HG03060 (cell line): ENCODE measurements around the gene ZEB1.
"Not testable (repeated sequence)": the region's sequence is repeated elsewhere in the genome, so short reads cannot be mapped to it uniquely, and the experiment has no call there.

Experiments used
- ATAC-seq: cut with Tn5 transposase; IDR thresholded peaks from one replicate; pipeline ENCODE4 v1.9.1; 2021; ENCODE audit warnings: low read depth, moderate number of reproducible peaks; ENCODE audit not compliant: unreplicated experiment

The ZEB1 gene

GRCh38 chr10:31413325-31413724 is 94.3 kb downstream of the ZEB1 start:
- ATAC-seq: no peak

GRCh38 chr10:31418481-31418880 is 99.5 kb downstream of the ZEB1 start:
- ATAC-seq: no peak

GRCh38 chr10:31419394-31420063 is 100.5 kb downstream of the ZEB1 start:
- ATAC-seq: no peak

GRCh38 chr10:31421322-31421721 is 102.3 kb downstream of the ZEB1 start:
- no peak for ATAC-seq

- no peak for ATAC-seq
These were observed 103.6 kb downstream of the ZEB1 start for GRCh38 chr10:31422634-31423033.

GRCh38 chr10:31424473-31424872 is 105.5 kb downstream of the ZEB1 start:
- no peak for ATAC-seq

- no peak for ATAC-seq
These were observed 107.4 kb downstream of the ZEB1 start for GRCh38 chr10:31426401-31426800.

- not testable (repeated sequence) for ATAC-seq
These were observed 108.3 kb downstream of the ZEB1 start for GRCh38 chr10:31427334-31427733.

GRCh38 chr10:31428499-31428898 is 109.5 kb downstream of the ZEB1 start:
- ATAC-seq: not testable (repeated sequence)

GRCh38 chr10:31431021-31431420 is 112.0 kb downstream of the ZEB1 start:
- no peak for ATAC-seq

GRCh38 chr10:31437959-31438358 is 118.9 kb downstream of the ZEB1 start:
- ATAC-seq: no peak

- ATAC-seq: no peak
These were observed 132.8 kb downstream of the ZEB1 start for GRCh38 chr10:31451766-31452165.

- no peak for ATAC-seq
These were observed 137.5 kb downstream of the ZEB1 start for GRCh38 chr10:31456468-31456867.

- no peak for ATAC-seq
These were observed 138.8 kb downstream of the ZEB1 start for GRCh38 chr10:31457858-31458257.

- no peak for ATAC-seq
These were observed 140.0 kb downstream of the ZEB1 start for GRCh38 chr10:31458974-31459373.

- ATAC-seq: no peak
These were observed 141.2 kb downstream of the ZEB1 start for GRCh38 chr10:31460242-31460641.

GRCh38 chr10:31464552-31464951 is 145.5 kb downstream of the ZEB1 start:
- ATAC-seq: no peak

- no peak for ATAC-seq
These were observed 147.3 kb downstream of the ZEB1 start for GRCh38 chr10:31466313-31466712.

GRCh38 chr10:31467791-31468535 is 148.9 kb downstream of the ZEB1 start:
- ATAC-seq: no peak

- ATAC-seq: no peak
These were observed 149.5 kb downstream of the ZEB1 start for GRCh38 chr10:31468536-31468859.

GRCh38 chr10:31475519-31475918 is 156.5 kb downstream of the ZEB1 start:
- no peak for ATAC-seq

GRCh38 chr10:31476088-31476487 is 157.1 kb downstream of the ZEB1 start:
- no peak for ATAC-seq
